ENCODE measurements around the gene ELOVL5. TPM values are rescaled to one million over a fixed set of nuclear protein-coding genes. Genes with fewer than 3 reads are reported as not detected.
A peak's percentile ranks its signal among the peaks of the same experiment; 100 is the strongest.

ELOVL5 gene
- 100 to 1,000 TPM in 1 of 5 experiments, 10 to 100 TPM in 4; 49.7 to 124 (median 71.3) TPM for total RNA-seq
- 10 to 100 TPM; 40.9 to 52.5 TPM for polyA plus RNA-seq
- total RNA-seq, result 60.3 reads per million, percentile 75 among the genes with 10 or more reads in this experiment

- no peaks in the 10 kb centered on the region for H3K9me3 ChIP-seq (ENCODE audit: control insufficient read depth in 2 of 3, low read length in 3 of 3)
- ATAC-seq, result peak; percentile 87
- no peaks in the 10 kb centered on the region for H3K27me3 ChIP-seq (ENCODE audit: control insufficient read depth in 2 of 2, insufficient read depth in 2 of 2, low read length in 2 of 2)
- intact Hi-C loops (cut with micrococcal nuclease), result loop anchor here (1.0 to 10.0 kb wide), 10 partner anchors 11 to 1044 kb away; partner anchors contain the start of genes FBXO9 (in 2 of the 2), GCLC (in 2 of the 2), GSTA4 (in 1 of the 2) and LRRC1 (in 1 of the 2)
- peak within 1 kb of the TSS; percentile 65 for H3K4me3 ChIP-seq (ENCODE audit: low read length)
- H3K4me1 Mint-ChIP-seq, result peaks cover 34 to 48% (median 46%) of the 10 kb centered on the region in 7 donors
- H3K27me3 Mint-ChIP-seq, result peaks cover 0 to 18% (median 0%) of the 10 kb centered on the region in 5 donors
- peak within 1 kb of the TSS; percentile 85 to 99 (median 96) for H3K27ac Mint-ChIP-seq
- H3K9me3 Mint-ChIP-seq, result no peaks in the 10 kb centered on the region
- peaks cover 0 to 6% (median 0%) of the 10 kb centered on the region in 3 experiments for H3K36me3 ChIP-seq (ENCODE audit: control insufficient read depth in 2 of 3, insufficient read depth in 3 of 3, low read length in 3 of 3)
- H3K4me3 Mint-ChIP-seq, result peak within 1 kb of the TSS; percentile 91 to 100 (median 98)
- ChIA-PET CTCF (interaction anchor here (0.6 to 1.8 kb wide), 5 partner anchors 11 to 120 kb away, joined by 3 to 13 read pairs (median 5); no protein-coding TSS in a partner anchor), POLR2A (interaction anchor here (0.7 to 9.0 kb wide), 16 partner anchors 8 to 176 kb away, joined by 3 to 126 read pairs (median 4); no protein-coding TSS in a partner anchor)
- peak; percentile 78 to 97 (median 87) for DNase-seq
- H3K36me3 Mint-ChIP-seq, result peaks cover 0 to 18% (median 0%) of the 10 kb centered on the region in 5 donors
- peaks cover 23 to 30% of the 10 kb centered on the region in 2 donors for H3K4me1 ChIP-seq (ENCODE audit: control insufficient read depth in 2 of 2, insufficient read depth in 2 of 2, low read length in 2 of 2)
- H3K27ac ChIP-seq (ENCODE audit: low read depth, low read length), result peak within 1 kb of the TSS; percentile 89
Measured at GRCh38 chr6:53348371-53349208, at the start of gene ELOVL5. Gene ELOVL5 (minus strand): TSS chr6:53348950. CDS start chr6:53295699, 53,251 bp downstream.

- Histone ChIP-seq H3K4me1 (ENCODE audit: control insufficient read depth in 2 of 2, insufficient read depth in 2 of 2, low read length in 2 of 2) (no peaks in the 10 kb centered on the region), H3K9me3 (ENCODE audit: control insufficient read depth in 2 of 3, low read length in 3 of 3) (no peaks in the 10 kb centered on the region), H3K27me3 (ENCODE audit: control insufficient read depth in 2 of 2, insufficient read depth in 2 of 2, low read length in 2 of 2) (no peaks in the 10 kb centered on the region), H3K36me3 (ENCODE audit: control insufficient read depth in 2 of 3, insufficient read depth in 3 of 3, low read length in 3 of 3) (no peaks in the 10 kb centered on the region), H3K27ac (ENCODE audit: low read depth, low read length) (no peak overlapping the region), H3K4me3 (ENCODE audit: low read length) (no peak overlapping the region)
- CTCF ChIA-PET, result no interaction called here
- no peak overlapping the region for H3K27ac Mint-ChIP-seq
- no peaks in the 10 kb centered on the region for H3K36me3 Mint-ChIP-seq
- ATAC-seq (no peak), DNase-seq (no peak)
- H3K9me3 Mint-ChIP-seq, result no peaks in the 10 kb centered on the region
- H3K27me3 Mint-ChIP-seq, result no peaks in the 10 kb centered on the region
- POLR2A ChIA-PET, result interaction anchor here (0.7 kb wide), 1 partner anchor 43 kb away, joined by 3 read pairs; no protein-coding TSS in a partner anchor
- intact Hi-C loops (cut with micrococcal nuclease), result no loop called here
- H3K4me3 Mint-ChIP-seq, result no peak overlapping the region
- no peaks in the 10 kb centered on the region for H3K4me1 Mint-ChIP-seq
Measured at GRCh38 chr6:53397283-53397682, 48.5 kb upstream of the ELOVL5 start.

GRCh38 chr6:53395986-53396385 lies 47.2 kb upstream of the ELOVL5 start:
- intact Hi-C loops (cut with micrococcal nuclease), result no loop called here
- ChIA-PET CTCF (no interaction called here), POLR2A (interaction anchor here (0.6 kb wide), 1 partner anchor 222 kb away, joined by 3 read pairs; no protein-coding TSS in a partner anchor)
- no peak for ATAC-seq
- Histone ChIP-seq H3K9me3 (ENCODE audit: control insufficient read depth in 2 of 3, low read length in 3 of 3) (no peaks in the 10 kb centered on the region), H3K36me3 (ENCODE audit: control insufficient read depth in 2 of 3, insufficient read depth in 3 of 3, low read length in 3 of 3) (no peaks in the 10 kb centered on the region), H3K4me1 (ENCODE audit: control insufficient read depth in 2 of 2, insufficient read depth in 2 of 2, low read length in 2 of 2) (no peaks in the 10 kb centered on the region), H3K27ac (ENCODE audit: low read depth, low read length) (no peak overlapping the region), H3K27me3 (ENCODE audit: control insufficient read depth in 2 of 2, insufficient read depth in 2 of 2, low read length in 2 of 2) (no peaks in the 10 kb centered on the region), H3K4me3 (ENCODE audit: low read length) (no peak overlapping the region)
- no peaks in the 10 kb centered on the region for H3K27me3 Mint-ChIP-seq
- H3K27ac Mint-ChIP-seq, result no peak overlapping the region
- DNase-seq, result no peak
- no peak overlapping the region for H3K4me3 Mint-ChIP-seq
- H3K36me3 Mint-ChIP-seq, result no peaks in the 10 kb centered on the region
- no peaks in the 10 kb centered on the region for H3K9me3 Mint-ChIP-seq
- H3K4me1 Mint-ChIP-seq, result no peaks in the 10 kb centered on the region

- ATAC-seq (no peak), DNase-seq (no peak)
- no peaks in the 10 kb centered on the region for H3K4me1 ChIP-seq (ENCODE audit: control insufficient read depth in 2 of 2, insufficient read depth in 2 of 2, low read length in 2 of 2)
- H3K9me3 Mint-ChIP-seq, result no peaks in the 10 kb centered on the region
- no peak overlapping the region for H3K27ac ChIP-seq (ENCODE audit: low read depth, low read length)
- ChIA-PET POLR2A (interaction anchor here (1.1 kb wide), 1 partner anchor 11 kb away, joined by 3 read pairs; no protein-coding TSS in a partner anchor), CTCF (interaction anchor here (0.5 kb wide), 1 partner anchor 231 kb away, joined by 3 read pairs; no protein-coding TSS in a partner anchor)
- no peaks in the 10 kb centered on the region for H3K36me3 ChIP-seq (ENCODE audit: control insufficient read depth in 2 of 3, insufficient read depth in 3 of 3, low read length in 3 of 3)
- no peaks in the 10 kb centered on the region for H3K27me3 Mint-ChIP-seq
- H3K36me3 Mint-ChIP-seq, result no peaks in the 10 kb centered on the region
- H3K4me3 Mint-ChIP-seq, result no peak overlapping the region
- no peaks in the 10 kb centered on the region for H3K27me3 ChIP-seq (ENCODE audit: control insufficient read depth in 2 of 2, insufficient read depth in 2 of 2, low read length in 2 of 2)
- intact Hi-C loops (cut with micrococcal nuclease), result no loop called here
- no peak overlapping the region for H3K4me3 ChIP-seq (ENCODE audit: low read length)
- no peak overlapping the region for H3K27ac Mint-ChIP-seq
- H3K4me1 Mint-ChIP-seq, result no peaks in the 10 kb centered on the region
- H3K9me3 ChIP-seq (ENCODE audit: control insufficient read depth in 2 of 3, low read length in 3 of 3), result no peaks in the 10 kb centered on the region
Measured at GRCh38 chr6:53394704-53395103, 46.0 kb upstream of the ELOVL5 start.

GRCh38 chr6:53391170-53391569 lies 42.4 kb upstream of the ELOVL5 start:
- H3K9me3 Mint-ChIP-seq, result peaks cover 0 to 5% (median 0%) of the 10 kb centered on the region in 11 donors
- no peaks in the 10 kb centered on the region for H3K36me3 Mint-ChIP-seq
- Histone ChIP-seq H3K27ac (ENCODE audit: low read depth, low read length) (no peak overlapping the region), H3K36me3 (ENCODE audit: control insufficient read depth in 2 of 3, insufficient read depth in 3 of 3, low read length in 3 of 3) (no peaks in the 10 kb centered on the region), H3K9me3 (ENCODE audit: control insufficient read depth in 2 of 3, low read length in 3 of 3) (no peaks in the 10 kb centered on the region), H3K4me3 (ENCODE audit: low read length) (no peak overlapping the region), H3K27me3 (ENCODE audit: control insufficient read depth in 2 of 2, insufficient read depth in 2 of 2, low read length in 2 of 2) (no peaks in the 10 kb centered on the region), H3K4me1 (ENCODE audit: control insufficient read depth in 2 of 2, insufficient read depth in 2 of 2, low read length in 2 of 2) (no peaks in the 10 kb centered on the region)
- H3K4me1 Mint-ChIP-seq, result no peaks in the 10 kb centered on the region
- intact Hi-C loops (cut with micrococcal nuclease), result no loop called here
- H3K4me3 Mint-ChIP-seq, result no peak overlapping the region
- ATAC-seq, result no peak
- peaks cover 0 to 18% (median 0%) of the 10 kb centered on the region in 5 donors for H3K27me3 Mint-ChIP-seq
- POLR2A ChIA-PET, result interaction anchor here (0.7 kb wide), 1 partner anchor 33 kb away, joined by 3 read pairs; no protein-coding TSS in a partner anchor
- no peak overlapping the region for H3K27ac Mint-ChIP-seq
- DNase-seq, result no peak
- CTCF ChIA-PET, result no interaction called here

GRCh38 chr6:53390010-53390409 lies 41.3 kb upstream of the ELOVL5 start:
- Mint-ChIP-seq H3K4me1 (no peaks in the 10 kb centered on the region), H3K4me3 (no peak overlapping the region), H3K36me3 (no peaks in the 10 kb centered on the region), H3K9me3 (peaks cover 0 to 6% (median 0%) of the 10 kb centered on the region in 11 donors), H3K27me3 (peaks cover 0 to 27% (median 0%) of the 10 kb centered on the region in 5 donors), H3K27ac (no peak overlapping the region)
- intact Hi-C loops (cut with micrococcal nuclease), result no loop called here
- H3K36me3 ChIP-seq (ENCODE audit: control insufficient read depth in 2 of 3, insufficient read depth in 3 of 3, low read length in 3 of 3), result no peaks in the 10 kb centered on the region
- no peak overlapping the region for H3K4me3 ChIP-seq (ENCODE audit: low read length)
- DNase-seq (no peak), ATAC-seq (no peak)
- no peaks in the 10 kb centered on the region for H3K9me3 ChIP-seq (ENCODE audit: control insufficient read depth in 2 of 3, low read length in 3 of 3)
- CTCF ChIA-PET, result no interaction called here
- H3K27ac ChIP-seq (ENCODE audit: low read depth, low read length), result no peak overlapping the region
- H3K27me3 ChIP-seq (ENCODE audit: control insufficient read depth in 2 of 2, insufficient read depth in 2 of 2, low read length in 2 of 2), result no peaks in the 10 kb centered on the region
- POLR2A ChIA-PET, result no interaction called here
- no peaks in the 10 kb centered on the region for H3K4me1 ChIP-seq (ENCODE audit: control insufficient read depth in 2 of 2, insufficient read depth in 2 of 2, low read length in 2 of 2)

All from naive thymus-derived CD4-positive, alpha-beta T cell (primary cell).